Activated T-helper 17 cell treated with anti-CD3 and anti-CD28 coated beads, Interleukin-2, amount 50 U/mL, for 72 hours (primary cell): ENCODE measurements around the gene MPC1. TPM values are rescaled to one million over a fixed set of nuclear protein-coding genes. Genes with fewer than 3 reads are reported as not detected.

ENCODE experiments used
- ATAC-seq: fragments of 150-1000 bp; cut with Tn5 transposase; replicated peaks from 2 replicates; pipeline ENCODE4 v1.10.0; 2021; ENCODE audit warnings: mild to moderate bottlenecking, moderate library complexity
- H3K27ac Mint-ChIP-seq: one replicate; pipeline ENCODE4 v1.8.0; 2022; ENCODE audit warnings: mixed read lengths
- H3K27me3 Mint-ChIP-seq: one replicate; pipeline ENCODE4 v1.8.0; 2022; ENCODE audit warnings: mixed read lengths
- H3K36me3 Mint-ChIP-seq: one replicate; pipeline ENCODE4 v1.8.0; 2022; ENCODE audit warnings: low read depth, mild to moderate bottlenecking, mixed read lengths
- H3K4me1 Mint-ChIP-seq: one replicate; pipeline ENCODE4 v1.8.0; 2022; ENCODE audit warnings: mixed read lengths
- H3K4me3 Mint-ChIP-seq: one replicate; pipeline ENCODE4 v1.8.0; 2022; ENCODE audit warnings: mild to moderate bottlenecking, mixed read lengths
- H3K9me3 Mint-ChIP-seq: one replicate; pipeline ENCODE4 v1.8.0; 2022; ENCODE audit warnings: mixed read lengths
- total RNA-seq, 2 donors: library from RNA; stranded (reverse); gene quantifications; one replicate each; pipeline ENCODE4 v1.2.3, GENCODE V29; 2022

Gene MPC1
- total RNA-seq, result 10 to 100 TPM in 1 of 2 donors, 1 to 10 TPM in 1; 6.5 to 15.9 TPM

- H3K27me3 Mint-ChIP-seq, result no peaks in the 10 kb centered on the region
- peak within 1 kb of the TSS; percentile 90 for H3K4me3 Mint-ChIP-seq
- no peaks in the 10 kb centered on the region for H3K9me3 Mint-ChIP-seq
- H3K36me3 Mint-ChIP-seq, result no peaks in the 10 kb centered on the region
- ATAC-seq, result peak; percentile 96
- peak within 1 kb of the TSS; percentile 84 for H3K27ac Mint-ChIP-seq
- peaks cover 6% of the 10 kb centered on the region for H3K4me1 Mint-ChIP-seq
Measured at GRCh38 chr6:166382933-166383801, at the start of gene MPC1. MPC1 (minus strand) TSS chr6:166382940; CDS start chr6:166382876, 64 bp downstream.

- no peak for ATAC-seq
- Mint-ChIP-seq H3K4me1 (no peaks in the 10 kb centered on the region), H3K27ac (no peak overlapping the region), H3K36me3 (no peaks in the 10 kb centered on the region), H3K9me3 (no peaks in the 10 kb centered on the region), H3K27me3 (no peaks in the 10 kb centered on the region), H3K4me3 (no peak overlapping the region)
Measured at GRCh38 chr6:166430269-166430668, 47.5 kb upstream of the MPC1 start.

GRCh38 chr6:166424431-166424830 lies 41.7 kb upstream of the MPC1 start:
- Mint-ChIP-seq H3K36me3 (no peaks in the 10 kb centered on the region), H3K27ac (no peak overlapping the region), H3K9me3 (no peaks in the 10 kb centered on the region), H3K4me3 (no peak overlapping the region), H3K27me3 (no peaks in the 10 kb centered on the region), H3K4me1 (peaks cover 18% of the 10 kb centered on the region)
- ATAC-seq, result no peak

GRCh38 chr6:166423781-166424180 lies 41.0 kb upstream of the MPC1 start:
- H3K4me3 Mint-ChIP-seq, result no peak overlapping the region
- H3K9me3 Mint-ChIP-seq, result no peaks in the 10 kb centered on the region
- H3K4me1 Mint-ChIP-seq, result peaks cover 25% of the 10 kb centered on the region
- H3K27ac Mint-ChIP-seq, result no peak overlapping the region
- no peaks in the 10 kb centered on the region for H3K36me3 Mint-ChIP-seq
- H3K27me3 Mint-ChIP-seq, result no peaks in the 10 kb centered on the region
- ATAC-seq, result no peak

GRCh38 chr6:166423051-166423745 lies 40.5 kb upstream of the MPC1 start:
- Mint-ChIP-seq H3K4me1 (peaks cover 29% of the 10 kb centered on the region), H3K27ac (no peak overlapping the region), H3K36me3 (no peaks in the 10 kb centered on the region), H3K9me3 (no peaks in the 10 kb centered on the region), H3K27me3 (no peaks in the 10 kb centered on the region), H3K4me3 (no peak overlapping the region)
- ATAC-seq, result no peak

- ATAC-seq, result no peak
- H3K27me3 Mint-ChIP-seq, result no peaks in the 10 kb centered on the region
- no peaks in the 10 kb centered on the region for H3K36me3 Mint-ChIP-seq
- peaks cover 30% of the 10 kb centered on the region for H3K4me1 Mint-ChIP-seq
- H3K4me3 Mint-ChIP-seq, result no peak overlapping the region
- no peaks in the 10 kb centered on the region for H3K9me3 Mint-ChIP-seq
- no peak overlapping the region for H3K27ac Mint-ChIP-seq
Measured at GRCh38 chr6:166422201-166422940, 39.6 kb upstream of the MPC1 start.

- Mint-ChIP-seq H3K27ac (no peak overlapping the region), H3K4me3 (no peak overlapping the region), H3K36me3 (no peaks in the 10 kb centered on the region), H3K27me3 (no peaks in the 10 kb centered on the region), H3K9me3 (peaks cover 12% of the 10 kb centered on the region), H3K4me1 (peaks cover 50% of the 10 kb centered on the region)
- ATAC-seq, result no peak
Measured at GRCh38 chr6:166420351-166420750, 37.6 kb upstream of the MPC1 start.

- ATAC-seq, result no peak
- Mint-ChIP-seq H3K9me3 (peaks cover 12% of the 10 kb centered on the region), H3K36me3 (no peaks in the 10 kb centered on the region)
Measured at GRCh38 chr6:166419717-166420116, 37.0 kb upstream of the MPC1 start.

GRCh38 chr6:166419286-166419685 lies 36.5 kb upstream of the MPC1 start:
- H3K9me3 Mint-ChIP-seq, result peaks cover 12% of the 10 kb centered on the region
- no peaks in the 10 kb centered on the region for H3K36me3 Mint-ChIP-seq
- peak overlapping the region; percentile 26 for H3K27ac Mint-ChIP-seq
- H3K27me3 Mint-ChIP-seq, result no peaks in the 10 kb centered on the region
- peaks cover 58% of the 10 kb centered on the region for H3K4me1 Mint-ChIP-seq
- H3K4me3 Mint-ChIP-seq, result peak overlapping the region; percentile 25
- peak; percentile 79 for ATAC-seq

More at GRCh38 chr6:166419717-166420116, 37.0 kb upstream of the MPC1 start:
- Mint-ChIP-seq H3K27me3 (no peaks in the 10 kb centered on the region), H3K27ac (peak overlapping the region; percentile 26), H3K4me1 (peaks cover 54% of the 10 kb centered on the region), H3K4me3 (peak overlapping the region; percentile 25)

GRCh38 chr6:166418691-166419143 lies 36.0 kb upstream of the MPC1 start:
- Mint-ChIP-seq H3K4me3 (peak overlapping the region; percentile 25), H3K36me3 (no peaks in the 10 kb centered on the region), H3K27me3 (no peaks in the 10 kb centered on the region), H3K4me1 (peaks cover 58% of the 10 kb centered on the region), H3K27ac (peak overlapping the region; percentile 26), H3K9me3 (peaks cover 12% of the 10 kb centered on the region)
- ATAC-seq, result peak; percentile 53

GRCh38 chr6:166417285-166417691 lies 34.5 kb upstream of the MPC1 start:
- peak overlapping the region; percentile 25 for H3K4me3 Mint-ChIP-seq

GRCh38 chr6:166415833-166416347 lies 33.1 kb upstream of the MPC1 start:
- Mint-ChIP-seq H3K27ac (peak overlapping the region; percentile 26), H3K9me3 (peaks cover 12% of the 10 kb centered on the region), H3K36me3 (no peaks in the 10 kb centered on the region), H3K27me3 (no peaks in the 10 kb centered on the region), H3K4me3 (peak overlapping the region; percentile 25), H3K4me1 (peaks cover 61% of the 10 kb centered on the region)
- ATAC-seq, result no peak

More at GRCh38 chr6:166417285-166417691, 34.5 kb upstream of the MPC1 start:
- H3K9me3 Mint-ChIP-seq, result peaks cover 12% of the 10 kb centered on the region
- H3K36me3 Mint-ChIP-seq, result no peaks in the 10 kb centered on the region
- no peaks in the 10 kb centered on the region for H3K27me3 Mint-ChIP-seq
- H3K27ac Mint-ChIP-seq, result peak overlapping the region; percentile 26
- H3K4me1 Mint-ChIP-seq, result peaks cover 59% of the 10 kb centered on the region
- peak; percentile 84 for ATAC-seq

GRCh38 chr6:166415306-166415705 lies 32.6 kb upstream of the MPC1 start:
- Mint-ChIP-seq H3K27me3 (no peaks in the 10 kb centered on the region), H3K36me3 (no peaks in the 10 kb centered on the region), H3K9me3 (peaks cover 12% of the 10 kb centered on the region), H3K4me3 (peak overlapping the region; percentile 25), H3K27ac (peak overlapping the region; percentile 26), H3K4me1 (peaks cover 56% of the 10 kb centered on the region)
- peak; percentile 39 for ATAC-seq

GRCh38 chr6:166413491-166413951 lies 30.8 kb upstream of the MPC1 start:
- H3K9me3 Mint-ChIP-seq, result peaks cover 12% of the 10 kb centered on the region
- H3K27me3 Mint-ChIP-seq, result no peaks in the 10 kb centered on the region
- no peak overlapping the region for H3K27ac Mint-ChIP-seq
- H3K4me1 Mint-ChIP-seq, result peaks cover 41% of the 10 kb centered on the region
- H3K4me3 Mint-ChIP-seq, result no peak overlapping the region
- no peak for ATAC-seq
- no peaks in the 10 kb centered on the region for H3K36me3 Mint-ChIP-seq
